Stimulated activated CD4-positive, alpha-beta T cell treated with anti-CD3 and anti-CD28 coated beads, Interleukin-15, amount 100 ng/mL, for 48 hours (primary cell): ENCODE data around the gene TAAR2.
"Not testable (repeated sequence)": the region's sequence is repeated elsewhere in the genome, so short reads cannot be mapped to it uniquely, and the experiment has no call there.

Source experiments
- DNase-seq, 2 donors: peaks; one replicate each; pipeline ENCODE4 v3.0.0-alpha.2; 2020; ENCODE audit warnings: low read depth in 2 of 2

TAAR2 gene, protein sequence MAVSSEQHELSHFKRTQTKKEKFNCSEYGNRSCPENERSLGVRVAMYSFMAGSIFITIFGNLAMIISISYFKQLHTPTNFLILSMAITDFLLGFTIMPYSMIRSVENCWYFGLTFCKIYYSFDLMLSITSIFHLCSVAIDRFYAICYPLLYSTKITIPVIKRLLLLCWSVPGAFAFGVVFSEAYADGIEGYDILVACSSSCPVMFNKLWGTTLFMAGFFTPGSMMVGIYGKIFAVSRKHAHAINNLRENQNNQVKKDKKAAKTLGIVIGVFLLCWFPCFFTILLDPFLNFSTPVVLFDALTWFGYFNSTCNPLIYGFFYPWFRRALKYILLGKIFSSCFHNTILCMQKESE

GRCh38 chr6:132624175-132624574 is at the start of gene TAAR2:
Gene TAAR2 (minus strand): TSS chr6:132624275. CDS start chr6:132624275, 0 bp downstream.
- no peak for DNase-seq

GRCh38 chr6:132673376-132674094 is 49.5 kb upstream of the TAAR2 start:
- DNase-seq = no peak

- no peak for DNase-seq
Observed at GRCh38 chr6:132671295-132671694, 47.2 kb upstream of the TAAR2 start.

GRCh38 chr6:132669690-132670291 is 45.7 kb upstream of the TAAR2 start:
- DNase-seq = no peak

GRCh38 chr6:132666118-132666517 is 42.0 kb upstream of the TAAR2 start:
- no peak for DNase-seq

DNA sequence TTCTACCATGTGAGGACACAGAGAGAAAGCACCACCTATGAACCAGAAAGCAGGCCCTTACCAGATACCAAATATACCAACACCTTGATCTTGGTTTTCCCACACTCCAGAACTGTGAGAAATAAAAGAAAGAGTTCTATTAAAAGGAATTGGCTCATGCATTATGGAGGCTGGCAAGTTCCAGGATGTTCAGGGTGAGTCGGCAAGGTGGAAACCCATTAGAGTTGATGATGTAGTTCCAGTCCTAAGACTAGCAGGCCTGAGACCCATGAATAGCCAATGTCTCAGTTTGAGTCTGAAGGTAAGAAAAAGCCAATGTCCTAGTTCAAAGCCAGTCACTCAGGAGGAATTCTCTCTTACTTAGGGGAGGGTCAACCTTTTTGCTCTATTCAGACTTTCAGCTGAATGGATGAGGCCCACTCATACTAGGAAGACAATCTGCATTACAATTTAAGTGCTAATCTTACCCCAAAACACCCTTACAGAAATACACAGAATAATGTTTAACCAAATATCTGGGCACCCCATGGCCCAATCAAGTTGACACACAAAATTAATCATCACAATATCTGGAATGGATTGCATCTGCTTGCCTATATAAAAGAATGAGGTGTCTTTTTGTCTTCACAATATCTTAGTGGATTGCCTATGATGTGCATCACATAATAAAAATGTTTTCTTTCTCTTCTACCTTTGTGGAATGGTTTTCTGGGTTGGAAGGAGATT is 40.4 kb upstream of the TAAR2 start:
- no peak for DNase-seq

DNA sequence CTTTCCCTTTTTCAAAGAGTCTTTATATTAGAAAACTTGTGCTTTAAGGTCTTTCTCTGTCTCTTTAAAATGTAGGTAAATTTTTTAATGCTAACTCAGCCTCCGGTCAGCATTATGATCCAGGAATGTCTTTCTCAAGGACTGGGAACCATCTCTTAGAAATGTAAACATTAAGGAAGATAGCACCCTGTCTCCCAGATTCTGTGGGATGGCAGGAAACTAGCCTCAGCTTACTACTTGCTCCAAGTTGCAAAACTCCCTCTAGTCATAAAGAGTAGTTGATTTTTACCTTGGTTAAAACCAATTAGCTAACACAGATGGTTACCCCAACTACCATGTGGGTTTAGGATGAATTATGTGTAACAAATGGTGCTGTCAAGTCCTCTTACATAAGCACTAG is 39.6 kb upstream of the TAAR2 start:
- no peak for DNase-seq

DNA sequence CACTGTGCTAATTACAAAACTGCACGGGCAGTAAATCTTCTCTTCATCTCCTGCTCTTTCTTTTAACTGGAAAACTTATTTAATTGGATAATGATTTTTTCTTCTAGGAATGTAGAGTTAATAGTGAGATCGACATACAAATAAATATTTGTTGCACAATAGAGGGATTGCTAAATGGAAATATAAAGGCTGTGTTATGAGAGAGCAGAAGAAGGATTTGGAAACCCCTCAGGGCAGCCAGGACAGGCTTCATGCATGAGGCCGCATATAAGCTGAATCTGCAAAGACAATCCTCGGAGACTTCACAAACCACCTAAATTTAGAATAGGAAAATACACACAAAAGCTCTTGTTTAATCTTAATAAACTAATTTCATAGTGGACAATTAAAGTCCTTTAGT is 37.8 kb upstream of the TAAR2 start:
- DNase-seq = no peak

- no peak for DNase-seq
Observed at GRCh38 chr6:132659082-132659481, 35.0 kb upstream of the TAAR2 start, which contains the start of gene TAAR1. Gene TAAR1 (minus strand): TSS chr6:132659182. CDS start chr6:132646003, 13,179 bp downstream.

DNA sequence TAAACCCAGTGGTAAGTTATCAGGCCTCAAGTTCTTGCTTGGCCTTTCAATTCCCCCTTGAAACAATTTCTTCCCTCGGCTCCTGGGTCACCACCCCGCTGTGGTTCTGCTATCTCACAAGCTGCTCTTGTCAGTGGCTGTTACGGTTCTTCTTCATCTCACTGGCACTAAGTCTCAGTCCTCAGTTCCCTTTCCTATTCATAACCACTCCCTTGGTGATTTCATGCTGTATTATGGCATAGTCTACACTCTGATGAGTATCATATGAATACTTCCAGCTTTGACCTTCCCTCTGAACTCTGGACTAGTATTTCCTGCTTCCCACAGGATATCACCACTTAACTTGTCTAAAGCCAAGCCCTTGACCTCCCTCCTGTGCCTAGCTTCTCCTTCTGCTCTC is 27.0 kb upstream of the TAAR2 start:
- DNase-seq = no peak

GRCh38 chr6:132650429-132650828 is 26.4 kb upstream of the TAAR2 start:
- no peak for DNase-seq

DNA sequence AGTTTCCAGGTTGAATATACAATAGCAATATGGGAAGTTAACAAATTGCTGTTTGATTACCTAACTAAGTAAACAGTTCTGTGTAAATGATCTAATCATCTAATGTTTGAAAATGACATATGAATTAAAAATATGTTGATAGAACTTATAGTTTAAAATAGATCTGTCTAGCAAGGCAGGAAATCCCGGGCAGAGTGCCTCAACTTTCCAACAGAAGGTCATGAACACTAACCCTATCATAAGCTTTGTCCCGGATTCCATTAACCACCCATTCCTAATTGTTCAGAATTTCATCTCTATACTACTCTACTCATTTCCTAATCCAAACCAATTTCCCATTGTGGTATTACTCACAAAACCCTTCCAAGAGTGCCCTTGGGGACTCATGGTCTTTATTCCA is 24.8 kb upstream of the TAAR2 start:
- no peak for DNase-seq

GRCh38 chr6:132648356-132648755 is 24.3 kb upstream of the TAAR2 start:
- DNase-seq = no peak

DNA sequence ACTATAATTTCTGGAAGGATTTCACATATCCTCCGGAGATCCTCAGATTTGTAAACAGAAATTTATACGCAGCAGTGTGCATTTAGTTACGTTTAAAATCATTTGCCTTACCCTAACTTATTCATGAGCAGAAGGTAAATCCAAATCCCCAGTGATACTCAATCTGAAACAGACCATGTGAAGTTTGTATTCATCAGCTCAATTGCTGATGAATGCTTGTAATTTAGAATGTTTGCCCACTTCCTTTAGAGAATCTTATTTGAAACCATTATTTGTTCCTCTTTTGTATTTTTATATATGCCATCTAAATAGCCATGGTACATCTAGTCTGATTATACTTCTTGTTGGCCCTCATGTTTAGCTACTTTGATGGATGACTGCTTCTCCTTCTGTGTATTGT is 19.5 kb upstream of the TAAR2 start:
- DNase-seq = no peak

GRCh38 chr6:132637135-132637534 is 13.1 kb upstream of the TAAR2 start:
- not testable (repeated sequence) for DNase-seq

- not testable (repeated sequence) for DNase-seq
Observed at GRCh38 chr6:132635906-132636305, 11.8 kb upstream of the TAAR2 start.

DNA sequence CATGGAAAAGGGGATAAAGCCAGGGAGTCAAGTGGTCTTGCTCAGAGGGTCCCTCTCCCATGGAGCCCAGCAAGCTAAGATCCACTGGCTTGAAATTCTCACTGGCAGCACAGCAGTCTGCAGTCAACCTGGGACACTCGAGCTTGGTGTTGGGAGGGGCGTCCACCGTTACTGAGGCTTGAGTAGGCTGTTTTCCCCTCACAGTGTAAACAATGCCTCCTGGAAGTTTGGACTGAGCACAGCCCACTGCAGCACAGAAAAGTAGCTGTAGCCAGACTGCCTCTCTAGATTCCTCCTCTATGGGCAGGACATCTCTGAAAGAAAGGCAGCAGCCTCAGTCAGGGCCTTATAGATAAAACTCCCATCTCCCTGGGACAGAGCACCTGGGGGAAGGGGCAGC is 11.2 kb upstream of the TAAR2 start:
- DNase-seq = not testable (repeated sequence)

DNA sequence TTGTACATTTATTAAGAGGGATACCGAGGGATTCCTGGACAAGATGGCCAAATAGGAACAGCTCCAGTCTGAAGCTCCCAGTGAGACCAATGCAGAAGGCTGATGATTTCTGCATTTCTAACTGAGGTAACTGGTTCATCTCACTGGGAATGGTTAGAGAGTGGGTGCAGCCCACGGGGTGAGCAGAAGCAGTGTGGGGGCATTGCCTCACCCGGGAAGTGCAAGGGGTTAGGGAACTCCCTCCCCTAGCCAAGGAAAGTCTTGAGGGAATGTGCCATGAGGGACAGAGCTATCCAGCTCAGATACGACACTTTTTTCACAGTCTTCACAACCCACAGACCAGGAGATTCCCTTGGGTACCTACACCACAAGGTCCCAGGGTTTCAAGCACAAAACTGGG is 10.7 kb upstream of the TAAR2 start:
- DNase-seq = no peak

DNA sequence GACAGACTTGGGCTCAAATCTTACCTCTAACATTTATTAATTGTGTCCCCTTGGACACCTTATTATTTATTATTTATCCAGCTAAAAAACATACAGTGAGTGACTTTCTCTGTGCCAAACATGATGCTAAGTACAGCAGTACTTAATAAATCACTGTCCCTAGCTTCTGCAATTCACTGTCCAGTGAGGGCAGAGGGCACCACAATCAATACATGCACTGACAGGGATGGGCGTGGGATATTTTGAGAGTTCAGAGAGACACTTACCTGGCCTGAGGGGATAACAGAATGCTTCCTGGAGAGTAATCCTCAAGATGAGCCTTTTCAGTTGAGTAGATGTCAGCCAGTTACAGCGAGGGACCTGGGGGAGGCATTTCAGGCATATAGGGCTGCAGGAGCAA is 9.3 kb upstream of the TAAR2 start:
- no peak for DNase-seq

DNA sequence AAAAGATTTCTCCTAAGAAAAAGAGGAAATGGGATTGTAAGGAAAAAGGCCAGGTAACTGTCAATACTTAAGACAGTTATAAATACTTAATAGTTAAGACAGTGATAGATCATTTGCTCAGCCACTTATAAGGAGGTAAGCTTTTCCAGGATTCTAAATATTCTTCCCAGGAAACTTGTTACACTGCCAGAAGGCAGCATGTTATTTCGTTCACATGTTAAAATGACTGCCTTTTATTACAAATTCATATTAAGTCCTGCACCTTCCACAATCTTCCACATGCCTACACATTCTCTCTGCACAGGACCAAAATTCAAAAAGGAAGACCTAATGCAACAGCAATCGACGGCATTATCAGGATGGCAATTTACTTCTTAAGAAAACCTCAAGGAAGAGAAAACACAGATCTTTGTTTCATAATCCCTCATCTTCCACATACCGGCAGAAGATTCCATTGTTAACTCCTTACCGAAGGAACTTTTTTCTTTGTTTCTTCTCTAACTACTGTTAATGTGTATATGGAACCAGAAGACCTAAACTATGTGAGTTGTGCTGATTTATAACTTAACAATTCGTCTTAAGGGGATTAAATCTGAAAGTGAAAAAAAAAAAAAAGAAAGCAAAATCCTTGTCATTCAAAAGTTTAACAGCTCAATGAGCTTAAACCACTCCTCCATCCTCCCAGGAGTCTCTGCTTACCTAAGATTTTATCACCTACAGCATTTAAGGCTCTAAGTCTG is 799 bp downstream of the TAAR2 start:
- DNase-seq = no peak

GRCh38 chr6:132616677-132617076 is 7.4 kb downstream of the TAAR2 start:
- no peak for DNase-seq
